Breast epithelium (tissue), 3 donors: ENCODE measurements around the gene ZNF428.

Experiments
- CTCF ChIP-seq, 3 donors: fragments of 450-650 bp; IDR thresholded peaks; one replicate each; pipeline ENCODE4 v1.5.1; 2016 to 2017; ENCODE audit warnings: antibody characterized with exemption in 3 of 3, mild to moderate bottlenecking in 3 of 3, moderate library complexity in 3 of 3
- POLR2A ChIP-seq: fragments of 450-650 bp; IDR thresholded peaks from one replicate; pipeline ENCODE4 v1.6.1; 2016; ENCODE audit warnings: antibody characterized with exemption, mild to moderate bottlenecking, moderate library complexity
- POLR2AphosphoS5 ChIP-seq, 3 donors: sonication (generic); formaldehyde crosslinking; IDR thresholded peaks; one replicate each; pipeline ENCODE4 v1.6.1; 2017; ENCODE audit warnings: antibody characterized with exemption in 3 of 3

GRCh38 chr19:43658001-43658400 is 38.6 kb upstream of the ZNF428 start:
- no peak for TF ChIP-seq CTCF (IDR thresholded peaks at IDR 0.05)
- TF ChIP-seq POLR2A = no peak
- TF ChIP-seq POLR2AphosphoS5 (IDR thresholded peaks at IDR 0.05) = no peak
